NCI-H2227 (cell line): Measurements from ENCODE around the gene KLF7.

Experiments used
- DNase-seq: peaks from one replicate; lab custom pipeline; 2025; ENCODE audit not compliant: unreplicated experiment; lab: John Stamatoyannopoulos, UW

Gene KLF7

GRCh38 chr2:207071820-207072219 is 93.9 kb downstream of the KLF7 start:
- no peak for DNase-seq

- DNase-seq = no peak
These were observed 98.3 kb downstream of the KLF7 start for GRCh38 chr2:207067473-207067872.

GRCh38 chr2:207066791-207067460 is 98.8 kb downstream of the KLF7 start:
- peak; percentile 22 for DNase-seq

GRCh38 chr2:207066166-207066565 is 99.6 kb downstream of the KLF7 start:
- no peak for DNase-seq

GRCh38 chr2:207064128-207064690 is 101.5 kb downstream of the KLF7 start:
- no peak for DNase-seq

- no peak for DNase-seq
These were observed 104.6 kb downstream of the KLF7 start for GRCh38 chr2:207061181-207061580.

- DNase-seq = no peak
These were observed 110.5 kb downstream of the KLF7 start for GRCh38 chr2:207055257-207055656.

- DNase-seq = no peak
These were observed 111.2 kb downstream of the KLF7 start for GRCh38 chr2:207054521-207054920.

- DNase-seq = no peak
These were observed 114.3 kb downstream of the KLF7 start for GRCh38 chr2:207051385-207051965.

- DNase-seq = no peak
These were observed 116.6 kb downstream of the KLF7 start for GRCh38 chr2:207049122-207049521.

- DNase-seq = no peak
These were observed 117.3 kb downstream of the KLF7 start for GRCh38 chr2:207048416-207048815.

GRCh38 chr2:207046724-207047123 is 119.0 kb downstream of the KLF7 start:
- DNase-seq = no peak

- no peak for DNase-seq
These were observed 120.2 kb downstream of the KLF7 start for GRCh38 chr2:207045531-207045930.

GRCh38 chr2:207044379-207045362 is 121.1 kb downstream of the KLF7 start:
- no peak for DNase-seq

- DNase-seq = no peak
These were observed 122.9 kb downstream of the KLF7 start for GRCh38 chr2:207042841-207043240.

- DNase-seq = no peak
These were observed 123.8 kb downstream of the KLF7 start for GRCh38 chr2:207041786-207042554.

GRCh38 chr2:207041279-207041678 is 124.5 kb downstream of the KLF7 start:
- DNase-seq = peak; percentile 33

- no peak for DNase-seq
These were observed 125.1 kb downstream of the KLF7 start for GRCh38 chr2:207040696-207041095.

GRCh38 chr2:207039225-207039624 is 126.5 kb downstream of the KLF7 start:
- DNase-seq = no peak

- no peak for DNase-seq
These were observed 127.4 kb downstream of the KLF7 start for GRCh38 chr2:207038299-207038698.

GRCh38 chr2:207037896-207038295 is 127.9 kb downstream of the KLF7 start:
- no peak for DNase-seq
